OCI-M1 (cell line): ENCODE results near the gene EPHA2.

ENCODE experiments used
- DNase-seq: peaks from one replicate; lab custom pipeline; 2025; lab: John Stamatoyannopoulos, UW

Gene EPHA2

DNA sequence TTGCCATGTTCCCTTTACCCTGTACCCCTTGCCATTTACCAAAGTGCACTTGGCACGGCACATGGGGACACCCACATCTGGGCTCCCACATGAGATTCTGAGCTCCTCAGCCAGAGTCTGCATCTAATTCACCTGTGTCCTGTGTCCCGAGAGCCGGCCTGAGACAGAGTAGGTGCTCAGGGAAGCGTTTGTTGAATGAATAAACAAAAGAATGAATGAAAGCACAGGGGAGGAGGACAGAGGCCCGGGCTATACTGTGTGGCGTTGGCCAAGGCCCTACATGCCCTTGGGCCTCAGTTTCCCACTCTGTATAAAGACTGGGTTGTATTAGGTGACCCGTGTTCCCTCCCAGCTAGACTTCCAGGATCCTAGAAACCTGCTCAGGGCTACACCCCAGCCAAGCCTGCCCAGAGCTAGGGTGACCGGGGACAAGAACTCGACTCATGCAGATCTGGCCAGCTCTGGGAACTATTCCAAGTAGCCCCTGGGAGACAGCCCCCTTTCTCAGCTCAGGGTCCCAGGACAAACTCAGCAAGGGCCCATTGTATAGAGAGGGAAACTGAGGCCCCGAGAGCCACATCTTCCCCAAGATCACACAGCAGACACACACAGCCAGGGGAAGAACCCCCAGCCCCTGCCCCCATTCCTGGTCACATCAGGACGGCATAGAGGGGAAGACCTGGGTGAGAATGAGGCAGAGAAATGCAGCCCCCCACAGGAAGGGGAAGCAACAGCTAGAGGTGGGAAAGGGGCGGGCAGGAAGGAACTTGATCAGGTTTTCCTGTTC is 6.0 kb downstream of the EPHA2 start:
- no peak for DNase-seq

- DNase-seq, result no peak
Measured at GRCh38 chr1:16149146-16149545, 6.7 kb downstream of the EPHA2 start.

GRCh38 chr1:16148329-16149092 is 7.4 kb downstream of the EPHA2 start:
- no peak for DNase-seq

DNA sequence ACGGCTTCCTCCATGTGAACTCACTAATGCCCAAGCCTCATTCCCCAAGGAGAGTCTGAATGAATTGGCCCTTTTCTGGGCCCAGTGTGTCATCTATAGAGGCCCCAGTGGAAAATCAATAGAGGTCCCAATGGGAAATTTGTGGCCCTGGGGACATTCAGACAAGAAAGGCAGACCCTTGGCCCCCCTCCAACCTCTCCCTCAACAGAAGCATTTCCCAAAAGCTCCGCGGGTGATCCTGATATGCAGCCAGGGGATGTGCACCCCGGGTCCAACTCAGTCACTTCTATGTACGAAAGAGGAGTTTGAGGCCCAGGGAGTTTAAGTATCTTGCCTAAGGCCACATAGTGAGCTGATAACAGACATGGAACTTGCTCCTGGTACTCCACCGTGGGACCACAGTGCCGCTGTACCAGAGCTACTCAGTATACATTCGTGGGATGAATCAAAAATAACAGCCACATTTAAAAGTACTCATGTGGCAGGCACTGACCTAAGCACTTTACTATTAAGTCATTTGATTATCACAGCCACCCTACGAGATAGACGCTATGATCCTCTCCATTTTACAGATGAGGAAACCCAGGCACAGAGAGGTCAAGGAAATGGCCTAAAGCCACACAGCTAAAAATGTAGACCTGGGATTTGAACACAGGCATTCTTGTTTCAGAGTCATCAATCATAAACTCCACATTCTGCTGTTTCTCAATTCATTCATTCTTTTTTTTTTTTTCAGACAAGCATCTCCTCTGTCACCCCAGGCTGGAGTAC is 8.5 kb downstream of the EPHA2 start:
- DNase-seq, result no peak

DNA sequence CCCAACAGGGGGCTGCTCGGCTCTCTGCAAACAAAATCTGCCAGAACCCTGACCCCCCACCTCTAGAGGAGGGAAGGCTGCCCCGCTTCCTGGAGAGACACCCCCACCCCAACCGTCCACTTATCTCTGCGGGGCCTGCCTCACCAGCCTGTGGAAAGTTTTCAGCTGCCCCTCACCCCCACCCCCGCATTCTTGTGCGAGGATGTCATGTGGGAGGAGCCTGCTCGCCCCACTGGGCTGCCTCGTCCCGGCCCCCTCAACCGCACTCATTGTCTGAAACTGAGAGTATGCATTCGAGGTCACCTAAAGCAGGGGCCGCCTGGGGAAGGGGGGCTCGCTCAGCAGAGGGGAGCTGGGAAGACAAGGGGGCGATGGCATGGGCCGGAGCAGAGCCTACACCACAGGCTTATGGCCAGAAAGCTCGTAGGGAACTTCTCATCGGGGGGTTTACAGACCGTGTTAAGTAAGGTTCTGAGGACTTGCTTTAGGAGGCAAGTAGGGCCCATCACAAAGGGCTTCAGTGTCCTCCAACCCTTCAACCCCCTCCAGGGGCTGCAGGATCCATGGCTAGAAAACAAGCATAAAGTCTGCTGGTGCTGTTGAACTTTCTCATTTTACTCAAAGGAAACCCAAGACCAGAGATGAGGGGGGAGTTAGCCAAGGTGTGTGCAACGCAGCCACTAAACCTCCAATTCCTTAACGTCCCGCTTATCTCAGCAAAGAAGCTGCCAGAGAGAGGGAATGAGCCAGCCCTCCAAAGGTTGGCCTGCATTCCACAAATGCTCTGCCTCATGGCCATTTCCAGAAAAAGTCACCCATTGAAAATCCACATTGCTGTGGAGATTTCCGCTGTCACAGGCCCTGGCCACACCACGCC is 9.4 kb downstream of the EPHA2 start:
- DNase-seq, result peak; percentile 64

DNA sequence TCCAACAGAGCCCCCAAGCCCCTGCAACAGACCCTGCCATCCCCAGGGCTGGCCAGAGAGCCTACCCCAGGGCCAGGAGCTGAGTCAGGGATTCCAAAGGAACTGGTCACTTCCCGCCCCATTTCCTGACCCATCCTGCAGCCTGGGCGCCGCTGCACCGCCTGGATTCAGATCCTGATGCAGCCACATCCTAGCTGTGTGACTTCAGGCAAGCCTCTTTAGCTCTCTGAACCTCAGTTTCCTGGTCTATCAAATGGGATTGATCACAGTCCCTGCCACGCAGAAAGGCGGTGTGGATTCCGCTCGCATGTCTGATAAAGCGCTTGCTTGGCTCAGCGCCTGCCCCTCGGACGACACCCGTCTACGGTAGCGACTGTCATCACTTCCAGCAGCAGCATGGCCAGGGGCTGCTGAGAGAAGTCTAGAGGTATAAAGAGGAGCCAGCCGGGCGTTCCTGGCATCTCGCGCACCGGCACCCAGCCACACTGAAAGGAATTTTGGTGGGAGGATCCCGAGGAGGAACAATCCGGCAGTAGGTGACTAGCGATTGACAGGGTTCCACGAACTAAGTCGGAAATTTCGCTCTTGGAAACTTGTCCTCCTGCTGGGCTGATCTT is 10.1 kb downstream of the EPHA2 start:
- DNase-seq, result peak; percentile 64

DNA sequence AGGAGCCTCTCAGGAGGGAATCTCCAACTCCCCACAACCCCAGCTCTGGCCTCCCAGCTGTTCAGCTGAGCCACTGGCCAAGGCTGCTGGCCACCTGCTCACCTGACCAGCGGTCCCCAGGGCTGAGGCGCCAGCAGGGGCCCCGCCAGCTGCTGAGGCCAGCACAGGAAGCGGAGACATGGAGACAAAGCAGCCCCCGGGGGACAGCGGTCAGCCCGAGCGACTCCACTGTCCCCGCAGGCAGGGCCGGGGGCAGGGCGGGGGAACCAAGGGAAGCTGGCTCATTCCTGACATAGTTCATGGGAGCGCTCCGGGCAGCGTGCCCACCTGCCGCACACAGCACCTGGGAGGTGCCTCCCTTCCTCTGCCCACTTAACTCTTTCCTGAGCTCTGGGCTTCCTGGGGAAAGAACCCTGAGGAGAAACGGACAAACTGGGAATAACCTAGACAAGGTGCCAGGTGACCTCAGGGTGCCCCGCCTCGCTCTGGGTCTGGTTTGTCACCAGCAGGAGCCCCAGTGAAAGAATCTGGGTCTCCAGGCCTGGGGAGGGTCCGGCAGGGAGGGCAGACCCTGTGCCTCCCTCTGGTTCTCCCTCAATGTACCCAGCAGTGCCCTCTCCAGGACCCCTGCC is 10.7 kb downstream of the EPHA2 start:
- no peak for DNase-seq

GRCh38 chr1:16144325-16145029 is 11.4 kb downstream of the EPHA2 start:
- DNase-seq, result no peak

DNA sequence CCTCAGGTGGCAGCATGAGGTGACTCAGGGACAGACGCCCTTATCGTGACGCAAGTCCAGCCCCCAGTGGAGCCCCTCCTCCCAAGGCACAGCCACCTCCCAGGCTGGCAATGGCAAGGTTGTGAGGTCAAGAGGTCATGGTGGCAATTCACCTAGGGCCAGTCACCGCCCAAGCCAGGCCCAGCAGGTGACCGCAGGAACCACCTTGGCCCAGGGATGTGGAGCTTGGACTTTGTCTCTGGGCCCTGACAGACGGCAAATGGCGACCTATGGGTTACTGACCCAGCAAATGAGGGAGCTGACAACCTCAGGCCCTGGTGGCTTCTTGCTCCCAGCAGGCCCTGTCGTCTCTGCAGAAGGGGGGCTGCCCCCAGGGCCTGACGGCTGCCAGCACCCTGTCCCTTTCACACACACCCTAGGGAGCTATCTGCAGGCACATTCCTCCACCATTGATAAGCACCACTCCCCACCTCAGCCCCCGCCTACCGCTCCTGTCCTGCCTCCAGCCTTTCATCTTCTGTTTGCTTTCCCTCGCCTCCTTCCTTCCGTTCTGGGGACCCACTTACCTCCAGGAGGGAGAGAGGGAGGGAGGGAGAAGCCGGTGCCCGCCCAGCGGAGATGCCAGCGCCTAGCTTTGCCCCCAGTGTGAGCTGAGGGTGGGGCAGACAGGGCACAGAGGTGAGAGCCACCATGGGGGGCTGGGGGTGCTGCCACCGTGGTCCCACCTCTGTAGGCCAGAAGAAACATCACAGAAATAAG is 12.1 kb downstream of the EPHA2 start:
- DNase-seq, result peak; percentile 31

DNA sequence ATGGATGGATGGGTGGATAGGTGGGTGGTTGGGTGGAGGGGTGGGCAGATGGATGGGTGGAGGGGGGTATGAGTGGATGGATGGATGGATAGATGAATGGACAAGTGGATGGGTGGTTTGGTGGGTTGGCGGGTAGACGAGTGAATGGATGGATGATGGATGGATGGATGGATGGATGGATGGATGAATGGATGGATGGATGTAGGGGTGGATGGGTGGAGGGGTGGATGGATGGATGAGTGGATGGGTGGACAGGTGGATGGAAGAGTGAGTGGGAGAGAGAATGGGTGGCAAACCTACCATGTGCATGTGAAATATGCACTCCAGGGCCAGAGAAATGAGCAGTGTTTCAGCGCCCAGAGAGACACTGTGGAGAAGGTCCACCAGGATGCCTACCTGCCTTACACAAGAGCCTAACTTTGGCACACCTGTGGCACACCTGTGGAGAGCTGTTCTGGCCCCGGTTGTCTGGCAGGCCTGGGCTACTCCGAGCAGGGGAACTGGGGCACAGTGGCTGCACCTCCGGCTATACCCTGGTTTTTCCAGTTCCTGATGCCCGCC is 12.8 kb downstream of the EPHA2 start:
- no peak for DNase-seq

DNA sequence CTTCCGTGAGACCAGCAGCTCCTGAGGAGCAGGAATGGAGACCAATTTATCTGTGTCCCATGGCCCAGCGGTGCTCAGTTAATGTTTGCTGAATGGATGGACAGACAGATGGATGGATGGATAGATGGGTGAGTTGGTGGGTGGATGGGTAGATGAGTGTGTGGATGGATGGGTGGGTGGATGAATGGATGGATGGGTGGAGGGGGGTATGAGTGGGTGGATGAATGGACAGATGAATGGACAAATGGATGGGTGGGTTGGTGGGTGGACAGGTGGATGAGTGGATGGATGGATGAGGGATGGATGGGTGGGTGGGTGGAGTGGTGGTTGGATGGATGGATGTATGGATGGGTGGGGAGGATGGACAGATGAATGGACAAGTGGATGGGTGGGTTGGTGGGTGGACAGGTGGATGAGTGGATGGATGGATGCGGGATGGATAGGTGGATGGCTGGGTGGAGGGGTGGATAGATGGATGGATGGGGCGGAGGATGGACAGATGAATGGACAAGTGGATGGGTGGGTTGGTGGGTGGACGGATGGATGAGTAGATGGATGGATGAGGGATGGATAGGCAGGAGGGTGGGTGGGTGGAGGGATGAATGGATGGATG is 13.4 kb downstream of the EPHA2 start:
- no peak for DNase-seq

- DNase-seq, result peak; percentile 21
Measured at GRCh38 chr1:16141573-16142336, 14.1 kb downstream of the EPHA2 start.

DNA sequence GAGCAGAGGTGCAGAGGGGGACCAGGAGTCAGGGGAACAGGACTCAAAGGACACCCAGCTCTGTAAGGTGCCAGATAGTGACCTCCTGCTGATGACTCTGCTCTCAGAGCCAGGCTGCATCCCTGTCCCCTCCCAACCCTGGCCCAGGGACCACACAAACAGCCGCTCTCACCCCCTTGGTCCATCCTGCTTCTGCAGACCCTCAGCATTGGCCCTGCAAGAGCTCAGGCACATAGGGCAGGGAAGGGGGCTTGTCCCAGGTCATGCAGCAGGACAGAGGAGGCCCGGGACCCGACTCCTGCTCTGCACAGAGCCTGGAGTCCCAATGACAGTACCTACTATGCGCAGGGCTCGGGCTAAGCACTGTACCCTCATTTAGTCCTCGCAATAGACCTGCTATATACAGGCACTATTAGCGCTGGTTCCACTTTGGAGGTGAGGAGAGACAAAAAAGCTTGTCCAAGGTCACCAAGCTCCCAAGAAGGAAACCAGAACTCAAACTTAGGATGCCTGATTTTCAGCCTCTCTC is 15.7 kb downstream of the EPHA2 start:
- DNase-seq, result no peak

- DNase-seq, result no peak
Measured at GRCh38 chr1:16139473-16139962, 16.4 kb downstream of the EPHA2 start.

- no peak for DNase-seq
Measured at GRCh38 chr1:16138772-16139221, 17.1 kb downstream of the EPHA2 start.

- no peak for DNase-seq
Measured at GRCh38 chr1:16137890-16138467, 17.9 kb downstream of the EPHA2 start.

- no peak for DNase-seq
Measured at GRCh38 chr1:16135501-16135900, 20.4 kb downstream of the EPHA2 start.
